Nephron progenitor cell (in vitro differentiated cells): ENCODE data around the gene KIF11.

Experiments used
- DNase-seq: peaks from one replicate; pipeline ENCODE4 v3.0.0; 2021
- H3K27ac Mint-ChIP-seq: 2 replicates; pipeline ENCODE4 v1.8.0; 2021; ENCODE audit warnings: mild to moderate bottlenecking, moderate library complexity, mixed read lengths
- H3K27me3 Mint-ChIP-seq: 2 replicates; pipeline ENCODE4 v1.8.0; 2021; ENCODE audit warnings: mild to moderate bottlenecking, low read depth, mixed read lengths; ENCODE audit not compliant: poor library complexity
- H3K36me3 Mint-ChIP-seq: 2 replicates; pipeline ENCODE4 v1.8.0; 2021; ENCODE audit warnings: low read depth, mixed read lengths
- H3K4me1 Mint-ChIP-seq: 2 replicates; pipeline ENCODE4 v1.8.0; 2021; ENCODE audit warnings: mixed read lengths
- H3K4me3 Mint-ChIP-seq: 2 replicates; pipeline ENCODE4 v1.8.0; 2021; ENCODE audit warnings: mild to moderate bottlenecking, moderate library complexity, mixed read lengths
- H3K9me3 Mint-ChIP-seq: 2 replicates; pipeline ENCODE4 v1.8.0; 2021; ENCODE audit warnings: mild to moderate bottlenecking, moderate library complexity, mixed read lengths
- CTCF ChIP-seq: fragments of 200-600 bp; sonication (generic); IDR thresholded peaks from 2 replicates; pipeline ENCODE4 v1.5.0; 2021; ENCODE audit warnings: antibody characterized with exemption

Gene KIF11

GRCh38 chr10:92571649-92572048, 21.3 kb upstream of the KIF11 start:
- Mint-ChIP-seq H3K4me3 (peak overlapping the region; percentile 84), H3K4me1 (peaks cover 42% of the 10 kb centered on the region), H3K27ac (no peak overlapping the region), H3K9me3 (no peaks in the 10 kb centered on the region), H3K27me3 (no peaks in the 10 kb centered on the region), H3K36me3 (peaks cover 13% of the 10 kb centered on the region)
- TF ChIP-seq CTCF = no peak
- DNase-seq = no peak

GRCh38 chr10:92572362-92573090, 20.4 kb upstream of the KIF11 start:
- Mint-ChIP-seq H3K9me3 (no peaks in the 10 kb centered on the region), H3K36me3 (peaks cover 9% of the 10 kb centered on the region), H3K27ac (peak overlapping the region; percentile 6), H3K4me1 (peaks cover 37% of the 10 kb centered on the region), H3K27me3 (no peaks in the 10 kb centered on the region), H3K4me3 (peak overlapping the region; percentile 84)
- TF ChIP-seq CTCF = no peak
- no peak for DNase-seq

- TF ChIP-seq CTCF = no peak
- Mint-ChIP-seq H3K36me3 (peaks cover 9% of the 10 kb centered on the region), H3K9me3 (no peaks in the 10 kb centered on the region)
Measured at GRCh38 chr10:92573091-92573797, 19.7 kb upstream of the KIF11 start.

GRCh38 chr10:92573798-92574547, 19.0 kb upstream of the KIF11 start, which contains the start of gene IDE:
Gene IDE, minus strand, starts transcription at chr10:92574093. Its CDS starts 74 bp downstream, at chr10:92574019.
- peak within 1 kb of the TSS; percentile 84 for H3K4me3 Mint-ChIP-seq
- peak within 1 kb of the TSS; percentile 97 for H3K27ac Mint-ChIP-seq
- peaks cover 37% of the 10 kb centered on the region for H3K4me1 Mint-ChIP-seq
- TF ChIP-seq CTCF = peak; percentile 65
- no peaks in the 10 kb centered on the region for H3K27me3 Mint-ChIP-seq
- H3K36me3 Mint-ChIP-seq = peaks cover 6% of the 10 kb centered on the region
- peak; percentile 91 for DNase-seq
- H3K9me3 Mint-ChIP-seq = no peaks in the 10 kb centered on the region

More at GRCh38 chr10:92573091-92573797, 19.7 kb upstream of the KIF11 start:
- peak overlapping the region; percentile 84 for H3K4me3 Mint-ChIP-seq
- H3K27me3 Mint-ChIP-seq = no peaks in the 10 kb centered on the region
- peak; percentile 50 for DNase-seq
- H3K27ac Mint-ChIP-seq = peak overlapping the region; percentile 11
- H3K4me1 Mint-ChIP-seq = peaks cover 37% of the 10 kb centered on the region

GRCh38 chr10:92574548-92575261, 18.2 kb upstream of the KIF11 start:
- H3K36me3 Mint-ChIP-seq = no peaks in the 10 kb centered on the region
- DNase-seq = no peak
- H3K4me1 Mint-ChIP-seq = peaks cover 37% of the 10 kb centered on the region
- H3K27me3 Mint-ChIP-seq = no peaks in the 10 kb centered on the region
- peak overlapping the region; percentile 84 for H3K4me3 Mint-ChIP-seq
- peak overlapping the region; percentile 97 for H3K27ac Mint-ChIP-seq
- TF ChIP-seq CTCF = no peak
- H3K9me3 Mint-ChIP-seq = no peaks in the 10 kb centered on the region
